ENCODE measurements around the gene PALLD.

DNA sequence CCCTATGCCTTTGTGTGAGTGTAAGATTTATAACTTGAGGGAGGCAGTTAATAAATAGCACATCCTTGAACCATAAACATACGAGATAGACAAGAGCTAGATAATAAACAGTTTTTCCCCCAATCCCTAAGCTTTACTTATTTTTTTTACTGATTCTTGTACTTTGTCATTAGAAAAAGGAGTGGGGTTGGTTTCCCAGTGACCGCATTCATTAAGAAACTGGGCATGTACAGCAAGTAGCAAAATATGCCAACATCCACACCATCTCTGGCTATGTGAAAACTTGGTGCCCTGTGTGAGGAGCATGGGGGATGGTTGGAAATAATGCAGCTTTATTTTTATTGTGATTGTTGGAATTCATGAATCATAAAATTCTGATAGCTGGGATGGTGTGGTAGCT lies 337.0 kb downstream of the PALLD start:
- TF ChIP-seq, protein P1, sequence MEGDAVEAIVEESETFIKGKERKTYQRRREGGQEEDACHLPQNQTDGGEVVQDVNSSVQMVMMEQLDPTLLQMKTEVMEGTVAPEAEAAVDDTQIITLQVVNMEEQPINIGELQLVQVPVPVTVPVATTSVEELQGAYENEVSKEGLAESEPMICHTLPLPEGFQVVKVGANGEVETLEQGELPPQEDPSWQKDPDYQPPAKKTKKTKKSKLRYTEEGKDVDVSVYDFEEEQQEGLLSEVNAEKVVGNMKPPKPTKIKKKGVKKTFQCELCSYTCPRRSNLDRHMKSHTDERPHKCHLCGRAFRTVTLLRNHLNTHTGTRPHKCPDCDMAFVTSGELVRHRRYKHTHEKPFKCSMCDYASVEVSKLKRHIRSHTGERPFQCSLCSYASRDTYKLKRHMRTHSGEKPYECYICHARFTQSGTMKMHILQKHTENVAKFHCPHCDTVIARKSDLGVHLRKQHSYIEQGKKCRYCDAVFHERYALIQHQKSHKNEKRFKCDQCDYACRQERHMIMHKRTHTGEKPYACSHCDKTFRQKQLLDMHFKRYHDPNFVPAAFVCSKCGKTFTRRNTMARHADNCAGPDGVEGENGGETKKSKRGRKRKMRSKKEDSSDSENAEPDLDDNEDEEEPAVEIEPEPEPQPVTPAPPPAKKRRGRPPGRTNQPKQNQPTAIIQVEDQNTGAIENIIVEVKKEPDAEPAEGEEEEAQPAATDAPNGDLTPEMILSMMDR (IDR thresholded peaks at IDR 0.05), result no peak
- TF ChIP-seq POLR2A (IDR thresholded peaks at IDR 0.05), result no peak
